GM12878 (cell line): ENCODE results near the gene CTIF. TPM values are rescaled to one million over a fixed set of nuclear protein-coding genes. Genes with fewer than 3 reads are reported as not detected.

Source experiments
- ATAC-seq: fragments of 200-7000 bp; cut with Tn5 transposase; 3 replicates; pipeline ENCODE4 v1.9.1; 2020; ENCODE audit warnings: mild to moderate bottlenecking, moderate library complexity
- BruUV-seq: library from RNA; stranded (reverse); fragments of 400-500 nt; replicated peaks from 2 replicates; lab custom pipeline; 2021; lab: Mats Ljungman, UMichigan
- CTCF ChIA-PET: fragments of 300-600 bp; sonication (Branson Sonifier 250); formaldehyde crosslinking; extraction: SDS; loops from one replicate; lab custom pipeline; 2021; ENCODE audit warnings: inconsistent platforms; lab: Yijun Ruan, JAX
- POLR2A ChIA-PET: fragments of 350-600 bp; formaldehyde crosslinking; extraction: SDS; loops from one replicate; lab custom pipeline; 2021; ENCODE audit warnings: inconsistent platforms; lab: Charles Lee
- RAD21 ChIA-PET: fragments of 300-600 bp; sonication (Branson Sonifier 250); formaldehyde crosslinking; loops from one replicate; lab custom pipeline; 2023; ENCODE audit warnings: antibody characterized with exemption; ENCODE audit not compliant: unreplicated experiment; lab: Charles Lee
- SMC1A ChIA-PET: fragments of 300-600 bp; sonication (Branson Sonifier 250); formaldehyde crosslinking; loops from one replicate; lab custom pipeline; 2023; ENCODE audit not compliant: unreplicated experiment, uncharacterized antibody; lab: Charles Lee
- DNase-seq: peaks from one replicate; pipeline ENCODE4 v3.0.0-alpha.2; 2011; ENCODE audit warnings: low read depth, low spot score
- FAIRE-seq: peaks from 3 replicates; lab custom pipeline; 2011; peaks lifted over from hg19 to GRCh38; lab: Jason Lieb, UNC
- H2AFZ ChIP-seq: 2 replicates; pipeline ENCODE4 v1.6.0; 2011; ENCODE audit warnings: low read depth, low read length, control low read depth; ENCODE audit not compliant: control insufficient read depth
- H3K27ac ChIP-seq: 2 replicates; pipeline ENCODE4 v1.5.1; 2011; ENCODE audit warnings: control low read depth; ENCODE audit not compliant: control insufficient read depth, insufficient read depth
- H3K27me3 ChIP-seq, 2 experiments: replicated peaks in 1 of 2; 2 replicates each; pipeline versions ENCODE4 v1.6.0 to v1.6.1; 2011; ENCODE audit warnings: low read length in 1 of 2; ENCODE audit not compliant: control insufficient read depth in 2 of 2, insufficient read depth in 2 of 2
- H3K36me3 ChIP-seq, 2 experiments: 2 replicates each; pipeline ENCODE4 v1.5.1; 2011; ENCODE audit warnings: low read length in 1 of 2; ENCODE audit not compliant: control insufficient read depth in 2 of 2, insufficient read depth in 2 of 2
- H3K4me1 ChIP-seq: 2 replicates; pipeline ENCODE4 v1.6.1; 2011; ENCODE audit warnings: mild to moderate bottlenecking, low read length, moderate library complexity, mixed read lengths; ENCODE audit not compliant: control insufficient read depth, insufficient read depth
- H3K4me2 ChIP-seq: 2 replicates; pipeline ENCODE4 v1.6.0; 2011; ENCODE audit warnings: control low read depth; ENCODE audit not compliant: control insufficient read depth, insufficient read depth
- H3K4me3 ChIP-seq: fragments of 200-600 bp; sonication (generic); 2 replicates; pipeline ENCODE4 v1.5.1; 2016
- H3K79me2 ChIP-seq: 2 replicates; pipeline ENCODE4 v1.6.0; 2011; ENCODE audit warnings: low read length; ENCODE audit not compliant: control insufficient read depth, insufficient read depth
- H3K9ac ChIP-seq: 2 replicates; pipeline ENCODE4 v1.8.0; 2011; ENCODE audit warnings: low read length, control low read depth, mixed read lengths; ENCODE audit not compliant: control insufficient read depth, insufficient read depth
- H3K9me3 ChIP-seq: replicated peaks from 3 replicates; pipeline ENCODE4 v1.5.1; 2011; ENCODE audit warnings: mild to moderate bottlenecking, low read length; ENCODE audit not compliant: control insufficient read depth, insufficient read depth
- H4K20me1 ChIP-seq: 2 replicates; pipeline ENCODE4 v1.6.0; 2011; ENCODE audit not compliant: control insufficient read depth, insufficient read depth
- CHD1 ChIP-seq: IDR thresholded peaks from 2 replicates; pipeline ENCODE4 v1.6.1; 2012; ENCODE audit warnings: low read depth, low read length, improper control_type of control experiment
- HDAC2 ChIP-seq: fragments of 200-600 bp; sonication (generic); IDR thresholded peaks from 2 replicates; pipeline ENCODE4 v1.6.1; 2017
- KDM1A ChIP-seq: fragments of 200-600 bp; sonication (generic); IDR thresholded peaks from 2 replicates; pipeline ENCODE4 v1.6.1; 2016; ENCODE audit warnings: borderline replicate concordance
- POLR2AphosphoS5 ChIP-seq: IDR thresholded peaks from 2 replicates; pipeline ENCODE4 v1.6.1; 2011; ENCODE audit warnings: mild to moderate bottlenecking, low read length, inconsistent platforms
- POU2F2 ChIP-seq: IDR thresholded peaks from 3 replicates; pipeline ENCODE4 v1.6.1; 2011; ENCODE audit warnings: low read depth, mild to moderate bottlenecking, low read length, borderline replicate concordance
- RAD51 ChIP-seq: fragments of 450-650 bp; IDR thresholded peaks from 2 replicates; pipeline ENCODE4 v1.6.1; 2016; ENCODE audit warnings: moderate library complexity, mild to moderate bottlenecking, inconsistent platforms
- RELB ChIP-seq: fragments of 450-650 bp; IDR thresholded peaks from 2 replicates; pipeline ENCODE4 v1.6.1; 2017; ENCODE audit warnings: low read depth, mild to moderate bottlenecking, moderate library complexity
- TCF3 ChIP-seq: IDR thresholded peaks from 2 replicates; pipeline ENCODE4 v1.6.1; 2012; ENCODE audit warnings: low read depth, mild to moderate bottlenecking, low read length, borderline replicate concordance; ENCODE audit not compliant: insufficient read depth
- USF1 ChIP-seq: IDR thresholded peaks from 2 replicates; pipeline ENCODE4 v1.6.1; 2011; ENCODE audit warnings: borderline replicate concordance, low read depth, mild to moderate bottlenecking, moderate library complexity, mixed read lengths, low read length; ENCODE audit not compliant: insufficient read depth; ENCODE audit errors: extremely low read length
- YY1 ChIP-seq: IDR thresholded peaks from 2 replicates; pipeline ENCODE4 v1.6.1; 2011; ENCODE audit warnings: low read depth, mild to moderate bottlenecking, low read length
- ZBTB4 ChIP-seq: fragments of 450-650 bp; formaldehyde crosslinking; IDR thresholded peaks from 2 replicates; pipeline ENCODE4 v1.4.0; 2022; ENCODE audit warnings: mild to moderate bottlenecking, moderate library complexity
- WGBS: methylation state at CpG from one replicate; pipeline ENCODE4 v1.1.6; 2016; ENCODE audit warnings: low lambda C conversion rate; ENCODE audit not compliant: insufficient replicate concordance, insufficient coverage; ENCODE audit errors: missing lambda C conversion rate; 5-methylcytosine and 5-hydroxymethylcytosine counted together
- in situ Hi-C: fragments of 300-500 bp; cut with MboI; formaldehyde crosslinking; loops from 9 replicates; pipeline ENCODE4 v1.14.3; 2018; ENCODE audit warnings: mixed read lengths
- intact Hi-C: fragments of 100-400 bp; cut with micrococcal nuclease; formaldehyde crosslinking; loops from one replicate; pipeline ENCODE4 v1.14.2; 2022; ENCODE audit not compliant: unreplicated experiment
- polyA plus RNA-seq, 11 experiments: library from polyadenylated mRNA; depleted of rRNA in 4 of 11; unstranded in 6 of 11; stranded (reverse) in 5 of 11; fragments of >200 nt; fragmentation: Nextera tagmentation in 4 of 11; fragmentation: Illumina TruSeq in 1 of 11; extraction: Ambion mirVana in 4 of 11; extraction: Trizol in 1 of 11; gene quantifications; 1 replicate in 1 of 11; 2 replicates in 10 of 11; pipeline versions ENCODE4 v1.2.1 to v1.2.3, GENCODE V29; 2011 to 2016; ENCODE audit warnings: inconsistent platforms in 2 of 11, missing spikeins in 2 of 11, low read depth in 1 of 11
- total RNA-seq, 4 experiments: library from RNA; depleted of rRNA in 3 of 4; stranded (reverse); fragments of >200 nt in 3 of 4; fragmentation: Illumina TruSeq in 1 of 4; extraction: Trizol in 1 of 4; gene quantifications; 2 replicates each; pipeline versions ENCODE4 v1.2.1 to v1.2.3, GENCODE V29; 2013 to 2021

Gene CTIF
- total and polyA plus RNA-seq, 10 of the 15 experiments (the other 5 are each of a cell fraction or from before 2014, with no cell fraction given) = 0.06 to 11.6 (median 2.5) TPM

- no peak for DNase-seq
- Histone ChIP-seq H3K4me1 (peaks cover 7% of the 10 kb centered on the region; the same call in 1 of the 2 replicates), H3K27me3 (no peaks in the 10 kb centered on the region), H2AFZ (no peak overlapping the region), H3K9ac (no peak overlapping the region), H3K36me3 (no peaks in the 10 kb centered on the region; a peak in 1 of 4 replicates), H3K27ac (no peak overlapping the region), H3K4me3 (no peak overlapping the region), H3K79me2 (no peaks in the 10 kb centered on the region), H3K4me2 (no peak overlapping the region), H4K20me1 (no peaks in the 10 kb centered on the region), H3K9me3 (no peaks in the 10 kb centered on the region; the same call in 2 of the 3 replicates)
- ChIA-PET RAD21 (no interaction called here), CTCF (no interaction called here), SMC1A (interaction anchor here (0.5 kb wide), 1 partner anchor 502 kb away, joined by 3 read pairs; no protein-coding TSS in a partner anchor), POLR2A (no interaction called here)
- in situ Hi-C loops (no loop called here), intact Hi-C loops (no loop called here)
- 82% methylated on average over 21 of the region's 21 CpGs for whole genome bisulfite sequencing
- no TSS peak for BruUV-seq
- no peak for FAIRE-seq
- ATAC-seq = no peak
- TF ChIP-seq HDAC2 = no peak
- no peak for TF ChIP-seq RELB
- no peak for TF ChIP-seq POLR2AphosphoS5
- no peak for TF ChIP-seq RAD51
- no peak for TF ChIP-seq KDM1A
- TF ChIP-seq USF1 = no peak
- TF ChIP-seq CHD1 = no peak
- TF ChIP-seq YY1 = no peak
- no peak for TF ChIP-seq TCF3
- TF ChIP-seq POU2F2 = no peak
- TF ChIP-seq ZBTB4 (CRISPR knock-in tag) = no peak
Observed at GRCh38 chr18:48762836-48763718, 224.2 kb downstream of the CTIF start.
